GM19193 (cell line): ENCODE measurements around the gene SYCP2.

Experiments used
- POLR2A ChIP-seq: IDR thresholded peaks from 4 replicates; pipeline ENCODE4 v1.6.1; 2011; ENCODE audit not compliant: insufficient read depth, insufficient read length; ENCODE audit errors: extremely low read depth

Gene SYCP2

GRCh38 chr20:59884494-59884893 lies 48.9 kb downstream of the SYCP2 start:
- TF ChIP-seq POLR2A, result no peak

GRCh38 chr20:59880198-59880597 lies 53.2 kb downstream of the SYCP2 start:
- no peak for TF ChIP-seq POLR2A

GRCh38 chr20:59873409-59873808 lies 60.0 kb downstream of the SYCP2 start:
- TF ChIP-seq POLR2A, result no peak

- TF ChIP-seq POLR2A, result no peak
Observed at GRCh38 chr20:59871096-59871495, 62.3 kb downstream of the SYCP2 start.

GRCh38 chr20:59866338-59866737 lies 67.1 kb downstream of the SYCP2 start:
- TF ChIP-seq POLR2A, result no peak

GRCh38 chr20:59864726-59865125 lies 68.7 kb downstream of the SYCP2 start:
- no peak for TF ChIP-seq POLR2A

- no peak for TF ChIP-seq POLR2A
Observed at GRCh38 chr20:59863058-59863457, 70.4 kb downstream of the SYCP2 start.

- no peak for TF ChIP-seq POLR2A
Observed at GRCh38 chr20:59861401-59861800, 72.0 kb downstream of the SYCP2 start.

GRCh38 chr20:59858425-59858824 lies 75.0 kb downstream of the SYCP2 start:
- TF ChIP-seq POLR2A, result no peak

GRCh38 chr20:59857966-59858365 lies 75.5 kb downstream of the SYCP2 start:
- no peak for TF ChIP-seq POLR2A

- TF ChIP-seq POLR2A, result no peak
Observed at GRCh38 chr20:59850018-59850641, 83.3 kb downstream of the SYCP2 start.

- TF ChIP-seq POLR2A, result no peak
Observed at GRCh38 chr20:59848182-59848581, 85.3 kb downstream of the SYCP2 start.

GRCh38 chr20:59845472-59845871 lies 88.0 kb downstream of the SYCP2 start:
- no peak for TF ChIP-seq POLR2A

GRCh38 chr20:59839400-59839799 lies 94.0 kb downstream of the SYCP2 start:
- no peak for TF ChIP-seq POLR2A

- TF ChIP-seq POLR2A, result no peak
Observed at GRCh38 chr20:59837623-59838394, 95.6 kb downstream of the SYCP2 start.

GRCh38 chr20:59836767-59837166 lies 96.7 kb downstream of the SYCP2 start:
- no peak for TF ChIP-seq POLR2A
